HCT116 (cell line): ENCODE measurements around the gene NR1D2. TPM values are rescaled to one million over a fixed set of nuclear protein-coding genes. Genes with fewer than 3 reads are reported as not detected.

ENCODE experiments used
- ATAC-seq: fragments of 200-7000 bp; cut with Tn5 transposase; 2 replicates; pipeline ENCODE4 v1.9.1; 2020; ENCODE audit warnings: mild to moderate bottlenecking, moderate library complexity
- BruUV-seq: library from RNA; stranded (reverse); fragments of 400-500 nt; replicated peaks from 2 replicates; lab custom pipeline; 2021; lab: Mats Ljungman, UMichigan
- CTCF ChIA-PET: fragments of 300-600 bp; sonication (Branson Sonifier 250); formaldehyde crosslinking; loops from one replicate; lab custom pipeline; 2021; ENCODE audit warnings: antibody characterized with exemption; lab: Charles Lee
- POLR2A ChIA-PET: fragments of 300-600, 350-600 bp; sonication (Branson Sonifier 250); formaldehyde crosslinking; loops from one replicate; lab custom pipeline; 2021; ENCODE audit warnings: antibody characterized with exemption; lab: Charles Lee
- RAD21 ChIA-PET, 2 experiments: fragments of 300-600 bp; sonication (Branson Sonifier 250); formaldehyde crosslinking; loops; one replicate each; lab custom pipeline; 2023; ENCODE audit warnings: low total read pairs in 2 of 2; ENCODE audit not compliant: uncharacterized antibody in 2 of 2, unreplicated experiment in 2 of 2, low non-redundant PET in 1 of 2; lab: Charles Lee
- DNase-seq: peaks from one replicate; pipeline ENCODE4 v3.0.0-alpha.2; 2010; ENCODE audit warnings: low read depth, low spot score
- H2AFZ ChIP-seq: fragments of 200-600 bp; shearing (Covaris generic), sonication (generic); 2 replicates; pipeline ENCODE4 v1.6.1; 2017; ENCODE audit warnings: low read depth, mixed run types, mixed read lengths, antibody characterized with exemption, low read length; ENCODE audit not compliant: poor library complexity, severe bottlenecking
- H3K27ac ChIP-seq: 2 replicates; pipeline ENCODE4 v1.5.1; 2012; ENCODE audit warnings: low read depth, low read length
- H3K27me3 ChIP-seq: fragments of 200-600 bp; sonication (generic); 2 replicates; pipeline ENCODE4 v1.6.1; 2016; ENCODE audit warnings: mixed run types, low read length, mixed read lengths; ENCODE audit not compliant: insufficient read depth
- H3K36me3 ChIP-seq, 2 experiments: fragments of 200-500 bp in 1 of 2; fragments of 200-600 bp in 1 of 2; sonication (Bioruptor generic) in 1 of 2; sonication (generic) in 1 of 2; 2 replicates each; pipeline versions ENCODE4 v1.5.1 to v1.6.1; 2014 to 2016; ENCODE audit warnings: low read length in 2 of 2, inconsistent platforms in 1 of 2, mixed read lengths in 1 of 2, mixed run types in 1 of 2; ENCODE audit not compliant: insufficient read depth in 2 of 2, control insufficient read depth in 1 of 2
- H3K4me1 ChIP-seq, 2 experiments: fragments of 200-600 bp in 1 of 2; sonication (generic) in 1 of 2; 2 replicates each; pipeline versions ENCODE4 v1.5.1 to v1.6.1; 2012 to 2017; ENCODE audit warnings: low read length in 2 of 2, inconsistent platforms in 1 of 2, mild to moderate bottlenecking in 1 of 2, mixed read lengths in 1 of 2, mixed run types in 1 of 2, moderate library complexity in 1 of 2; ENCODE audit not compliant: insufficient read depth in 2 of 2, control insufficient read depth in 1 of 2
- H3K4me2 ChIP-seq: fragments of 200-600 bp; sonication (generic); 2 replicates; pipeline ENCODE4 v1.6.1; 2017; ENCODE audit warnings: mixed run types, low read length, mixed read lengths
- H3K4me3 ChIP-seq, 2 experiments: fragments of 200-600 bp in 1 of 2; sonication (generic) in 1 of 2; replicated peaks in 1 of 2; 2 replicates each; pipeline ENCODE4 v1.5.1; 2011 to 2016; ENCODE audit warnings: low read length in 2 of 2, control low read depth in 1 of 2, low read depth in 1 of 2, mild to moderate bottlenecking in 1 of 2, mixed read lengths in 1 of 2, mixed run types in 1 of 2
- H3K79me2 ChIP-seq: fragments of 200-600 bp; sonication (generic); 2 replicates; pipeline ENCODE4 v1.6.1; 2017; ENCODE audit warnings: mild to moderate bottlenecking, mixed run types, low read length, moderate library complexity, mixed read lengths; ENCODE audit not compliant: insufficient read depth
- H3K9ac ChIP-seq: fragments of 200-600 bp; sonication (generic); 2 replicates; pipeline ENCODE4 v1.6.1; 2016; ENCODE audit warnings: low read length, mixed read lengths
- H3K9me2 ChIP-seq: fragments of 200-600 bp; sonication (generic), shearing (Covaris generic); 2 replicates; pipeline ENCODE4 v1.6.1; 2017; ENCODE audit warnings: mixed run types, mild to moderate bottlenecking, moderate library complexity; ENCODE audit not compliant: insufficient read depth
- H3K9me3 ChIP-seq, 2 experiments: fragments of 200-500 bp in 1 of 2; fragments of 200-600 bp in 1 of 2; sonication (Bioruptor generic) in 1 of 2; sonication (generic) in 1 of 2; 2 replicates each; pipeline ENCODE4 v1.6.1; 2014 to 2017; ENCODE audit warnings: low read length in 2 of 2, mixed read lengths in 2 of 2, inconsistent platforms in 1 of 2, low read depth in 1 of 2, mild to moderate bottlenecking in 1 of 2, mixed run types in 1 of 2, moderate library complexity in 1 of 2; ENCODE audit not compliant: control insufficient read depth in 1 of 2, insufficient read depth in 1 of 2
- H4K20me1 ChIP-seq: fragments of 200-600 bp; sonication (generic), shearing (Covaris generic); 2 replicates; pipeline ENCODE4 v1.6.1; 2017; ENCODE audit warnings: mixed run types, mild to moderate bottlenecking, moderate library complexity; ENCODE audit not compliant: insufficient read depth
- CEBPB ChIP-seq: IDR thresholded peaks from 2 replicates; pipeline ENCODE4 v1.6.1; 2012; ENCODE audit warnings: low read depth
- EZH2 ChIP-seq: fragments of 200-600 bp; sonication (generic); IDR thresholded peaks from 2 replicates; pipeline ENCODE4 v1.6.1; 2017; ENCODE audit warnings: antibody characterized with exemption, mixed run types
- POLR2A ChIP-seq: IDR thresholded peaks from 2 replicates; pipeline ENCODE4 v1.7.0; 2011; ENCODE audit warnings: borderline replicate concordance; ENCODE audit not compliant: insufficient read depth, insufficient read length; ENCODE audit errors: extremely low read depth
- POLR2AphosphoS5 ChIP-seq: IDR thresholded peaks from 2 replicates; pipeline ENCODE4 v1.6.1; 2011; ENCODE audit warnings: mild to moderate bottlenecking, low read depth, low read length, moderate library complexity
- SIN3A ChIP-seq: IDR thresholded peaks from 2 replicates; pipeline ENCODE4 v1.6.1; 2012; ENCODE audit warnings: low read depth
- SRF ChIP-seq: IDR thresholded peaks from 2 replicates; pipeline ENCODE4 v1.6.1; 2012; ENCODE audit warnings: low read depth
- ZFX ChIP-seq: fragments of 450-650 bp; IDR thresholded peaks from 2 replicates; pipeline ENCODE4 v1.6.1; 2017
- ZNF274 ChIP-seq: fragments of 200-500 bp; sonication (Bioruptor generic); IDR thresholded peaks from 2 replicates; pipeline ENCODE4 v1.6.1; 2014; ENCODE audit warnings: mild to moderate bottlenecking, low read depth, low read length, inconsistent platforms
- intact Hi-C: fragments of 100-400 bp; cut with micrococcal nuclease; formaldehyde crosslinking; loops from 2 replicates; pipeline ENCODE4 v1.10.0; 2022
- total RNA-seq: library from RNA; stranded (reverse); gene quantifications from one replicate; pipeline ENCODE4 v1.2.1, GENCODE V29; 2021; ENCODE audit not compliant: unreplicated experiment
- TF ChIP-seq, protein P1 (sequence below): IDR thresholded peaks from 2 replicates; pipeline ENCODE4 v1.6.1; 2011; ENCODE audit warnings: mild to moderate bottlenecking, low read length, moderate library complexity; ENCODE audit not compliant: insufficient replicate concordance; ENCODE audit errors: extremely low read depth
- TF ChIP-seq, protein P2 (sequence below): IDR thresholded peaks from 2 replicates; pipeline ENCODE4 v1.6.1; 2012

NR1D2 gene
- total RNA-seq, 1 experiment from 2014 or later, result 60.9 TPM

DNA sequence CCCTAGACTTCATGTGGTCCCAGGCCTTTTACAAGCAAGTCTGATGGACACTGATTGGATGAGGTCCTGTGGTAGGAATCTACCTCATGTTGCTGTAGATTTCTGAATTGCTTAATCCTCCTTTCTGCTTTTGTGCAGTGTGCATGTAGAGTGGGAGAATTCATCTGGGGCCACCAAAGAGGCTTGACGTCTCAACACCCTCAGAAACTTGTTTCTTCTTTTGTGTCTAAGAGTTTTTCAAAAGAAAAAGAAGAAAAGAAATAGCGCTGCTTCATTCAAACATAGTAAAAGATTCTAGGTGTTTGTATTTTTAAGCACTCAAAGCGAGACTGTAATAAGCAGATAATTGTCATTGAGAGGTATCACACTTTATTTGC is 46.2 kb downstream of the NR1D2 start:
- Histone ChIP-seq H3K4me1 (no peaks in the 10 kb centered on the region), H3K27me3 (no peaks in the 10 kb centered on the region), H3K9me2 (no peaks in the 10 kb centered on the region), H4K20me1 (no peaks in the 10 kb centered on the region), H3K36me3 (no peaks in the 10 kb centered on the region), H3K4me3 (no peak overlapping the region), H3K27ac (no peak overlapping the region), H3K4me2 (no peak overlapping the region), H3K9me3 (no peaks in the 10 kb centered on the region), H3K9ac (no peak overlapping the region), H2AFZ (no peak overlapping the region), H3K79me2 (no peaks in the 10 kb centered on the region)
- ChIA-PET RAD21 (no interaction called here), POLR2A (no interaction called here), CTCF (no interaction called here)
- no TSS peak for BruUV-seq
- ATAC-seq (no peak), DNase-seq (no peak)
- intact Hi-C loops, result no loop called here
- TF ChIP-seq POLR2AphosphoS5 (no peak), POLR2A (no peak), CEBPB (no peak), SRF (no peak), ZNF274 (no peak), SIN3A (no peak), EZH2 (no peak), ZFX (no peak)
- TF ChIP-seq, protein P1, sequence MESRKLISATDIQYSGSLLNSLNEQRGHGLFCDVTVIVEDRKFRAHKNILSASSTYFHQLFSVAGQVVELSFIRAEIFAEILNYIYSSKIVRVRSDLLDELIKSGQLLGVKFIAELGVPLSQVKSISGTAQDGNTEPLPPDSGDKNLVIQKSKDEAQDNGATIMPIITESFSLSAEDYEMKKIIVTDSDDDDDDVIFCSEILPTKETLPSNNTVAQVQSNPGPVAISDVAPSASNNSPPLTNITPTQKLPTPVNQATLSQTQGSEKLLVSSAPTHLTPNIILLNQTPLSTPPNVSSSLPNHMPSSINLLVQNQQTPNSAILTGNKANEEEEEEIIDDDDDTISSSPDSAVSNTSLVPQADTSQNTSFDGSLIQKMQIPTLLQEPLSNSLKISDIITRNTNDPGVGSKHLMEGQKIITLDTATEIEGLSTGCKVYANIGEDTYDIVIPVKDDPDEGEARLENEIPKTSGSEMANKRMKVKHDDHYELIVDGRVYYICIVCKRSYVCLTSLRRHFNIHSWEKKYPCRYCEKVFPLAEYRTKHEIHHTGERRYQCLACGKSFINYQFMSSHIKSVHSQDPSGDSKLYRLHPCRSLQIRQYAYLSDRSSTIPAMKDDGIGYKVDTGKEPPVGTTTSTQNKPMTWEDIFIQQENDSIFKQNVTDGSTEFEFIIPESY, result no peak
- TF ChIP-seq, protein P2, sequence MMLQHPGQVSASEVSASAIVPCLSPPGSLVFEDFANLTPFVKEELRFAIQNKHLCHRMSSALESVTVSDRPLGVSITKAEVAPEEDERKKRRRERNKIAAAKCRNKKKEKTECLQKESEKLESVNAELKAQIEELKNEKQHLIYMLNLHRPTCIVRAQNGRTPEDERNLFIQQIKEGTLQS, result no peak
